Measurements from ENCODE around the gene BRICD5.

The BRICD5 gene

DNA sequence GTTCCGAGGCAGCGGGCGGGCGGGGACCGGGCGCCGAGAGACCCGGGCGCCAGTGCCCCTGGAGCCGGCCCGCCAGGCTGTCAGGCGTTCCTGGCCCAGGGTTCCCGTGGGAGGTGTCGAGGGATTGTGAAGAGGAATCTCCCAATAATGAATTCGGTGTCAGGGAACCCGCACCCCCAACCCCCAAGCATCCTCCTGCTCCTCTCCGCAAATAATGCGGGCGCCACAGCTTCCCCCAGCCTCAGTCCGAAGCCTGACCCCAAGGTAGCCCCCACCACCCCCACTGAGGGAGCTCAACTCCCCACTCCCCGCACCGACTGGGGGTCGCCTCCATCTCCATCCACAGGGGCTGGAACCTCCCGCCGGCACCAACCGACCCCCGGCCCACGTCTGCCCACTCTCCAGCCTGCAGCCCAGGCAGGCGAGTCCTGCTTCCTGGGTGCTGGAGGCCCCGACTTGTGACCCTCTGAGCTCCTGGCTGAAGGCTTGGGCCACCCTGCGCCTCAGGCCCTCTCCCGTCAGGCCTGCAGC is 13.6 kb downstream of the BRICD5 start:
- no peak for DNase-seq

- no peak for DNase-seq
Measured at GRCh38 chr16:2196162-2196980, 14.3 kb downstream of the BRICD5 start, which contains the start of gene CASKIN1. Gene CASKIN1 (minus strand): TSS chr16:2196605. CDS start chr16:2196432, 173 bp downstream.

DNA sequence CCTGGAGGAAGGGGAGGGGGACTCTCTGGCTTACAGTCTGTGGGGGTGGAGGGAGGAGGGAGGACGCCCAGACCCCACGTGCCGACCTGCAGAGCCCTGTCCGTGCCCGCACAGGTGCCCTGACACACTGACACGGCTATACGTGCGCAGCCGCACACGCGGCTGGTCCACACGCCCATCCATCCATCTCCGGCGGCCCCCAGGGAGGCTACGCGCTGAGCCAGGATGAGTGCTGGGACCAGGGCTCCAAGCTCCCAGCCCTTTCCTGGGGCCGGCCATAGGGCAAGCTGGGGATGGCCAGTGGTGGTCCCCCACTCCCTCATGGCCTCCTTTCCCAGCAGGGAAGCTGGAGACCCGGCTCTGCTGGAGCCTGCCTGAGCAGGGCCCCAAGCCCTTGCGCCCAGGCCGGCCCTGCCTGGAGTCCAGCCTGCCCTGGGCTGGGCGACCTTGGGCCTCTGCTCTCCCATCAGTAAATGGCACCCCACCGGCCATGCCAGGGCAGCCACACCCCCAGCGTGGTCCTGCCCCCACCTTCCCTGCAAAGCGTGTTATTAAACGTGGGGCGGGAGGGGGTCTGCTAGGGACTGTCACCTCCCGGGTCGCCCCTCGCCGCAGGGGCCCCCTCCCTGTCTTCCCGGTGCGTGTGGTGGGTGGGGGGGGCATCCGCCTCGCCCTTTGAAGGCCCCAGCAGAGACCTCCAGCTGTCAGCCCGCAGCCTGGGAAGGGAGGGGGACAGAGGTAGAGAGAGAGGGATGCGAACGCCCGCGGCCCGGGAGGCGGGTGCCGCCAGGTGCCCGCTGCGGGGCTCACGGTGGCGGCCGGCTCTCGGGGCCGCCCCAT is 15.1 kb downstream of the BRICD5 start:
- DNase-seq = no peak

- peak; percentile 20 for DNase-seq
Measured at GRCh38 chr16:2194852-2195321, 15.8 kb downstream of the BRICD5 start.

DNA sequence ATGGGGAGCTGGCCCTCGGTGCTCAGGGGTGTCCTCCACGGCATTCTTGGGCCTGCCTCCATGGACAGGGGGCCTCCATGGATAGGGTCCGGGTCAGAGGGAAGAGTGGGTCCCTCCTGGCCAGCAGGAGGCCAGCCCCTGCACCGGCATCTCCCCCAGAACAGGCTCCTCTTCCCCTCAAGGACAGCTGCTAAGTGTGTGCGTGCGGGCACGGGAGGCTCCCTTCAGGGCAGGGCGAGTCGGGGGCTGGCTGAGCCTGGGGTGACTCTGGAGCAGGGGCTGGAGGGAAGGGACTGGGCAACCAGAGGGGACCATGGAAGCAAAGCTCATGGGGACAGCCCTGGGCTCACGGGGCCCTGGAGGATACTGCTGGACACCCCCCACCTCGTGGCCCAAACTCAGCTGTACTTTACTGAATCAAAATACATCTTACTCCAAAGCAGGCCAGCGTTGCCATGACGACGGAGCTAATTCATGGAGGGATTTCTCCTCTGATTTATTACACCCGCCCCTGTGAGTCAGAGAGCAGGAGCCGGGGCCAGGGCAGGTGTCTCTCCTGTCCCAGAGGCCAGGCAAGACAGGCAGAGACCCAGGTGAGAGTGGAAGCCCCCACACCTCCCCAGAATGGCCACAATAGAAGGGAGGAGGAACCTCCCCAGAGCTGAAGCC is 16.4 kb downstream of the BRICD5 start:
- peak; percentile 45 for DNase-seq

DNA sequence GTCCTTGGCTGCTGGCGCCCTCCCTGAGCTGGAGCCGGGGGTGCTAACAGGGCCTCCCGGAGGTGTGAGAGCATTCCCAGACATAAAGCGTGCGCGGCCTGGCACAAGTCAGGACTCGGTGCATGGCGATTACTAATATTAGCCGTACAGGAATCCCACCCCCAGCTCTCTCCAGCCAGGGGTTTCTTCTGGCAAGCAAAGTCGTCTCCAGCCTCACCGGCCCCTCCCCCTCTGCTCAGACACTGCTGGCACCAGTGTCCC is 19.3 kb downstream of the BRICD5 start:
- DNase-seq = no peak

DNA sequence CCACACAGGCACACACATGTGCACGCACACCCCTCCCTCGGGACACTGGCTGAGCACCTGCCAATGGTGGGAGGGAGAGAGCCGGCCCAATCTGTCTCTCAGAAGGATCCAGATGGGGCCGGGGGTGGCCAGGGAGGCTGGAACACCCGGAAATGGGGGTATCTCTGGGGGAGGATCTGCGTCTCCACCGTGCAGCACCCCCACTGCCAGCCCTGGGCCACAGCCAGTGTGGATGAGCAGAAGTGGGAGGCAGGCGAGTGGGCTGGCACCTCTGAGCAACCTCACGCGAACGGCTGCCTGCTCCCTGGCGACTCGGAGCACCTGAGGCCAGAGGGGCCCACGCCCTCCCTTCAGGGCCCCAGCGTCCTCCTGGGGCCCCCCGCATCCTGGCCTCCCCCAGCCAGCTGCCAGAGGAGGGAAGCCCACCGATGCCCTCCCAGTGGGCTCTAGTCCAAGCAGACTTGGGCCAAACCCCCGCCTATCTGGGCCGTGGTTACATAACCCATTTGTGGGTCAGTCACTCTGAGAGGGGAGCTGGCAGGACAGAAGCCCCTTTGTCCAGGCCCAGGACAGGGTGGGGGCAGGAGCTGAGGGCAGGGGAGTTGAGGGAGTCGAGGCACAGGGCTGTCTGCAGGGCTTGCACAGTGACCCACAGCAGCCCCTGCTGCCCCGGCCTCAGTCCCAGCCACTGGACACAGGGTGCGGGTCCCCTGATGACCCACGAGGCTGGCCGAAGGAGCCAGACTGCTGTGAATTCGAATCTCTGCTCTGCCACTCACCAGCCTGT is 19.8 kb downstream of the BRICD5 start:
- no peak for DNase-seq

GRCh38 chr16:2190002-2190658 is 20.5 kb downstream of the BRICD5 start:
- no peak for DNase-seq

DNA sequence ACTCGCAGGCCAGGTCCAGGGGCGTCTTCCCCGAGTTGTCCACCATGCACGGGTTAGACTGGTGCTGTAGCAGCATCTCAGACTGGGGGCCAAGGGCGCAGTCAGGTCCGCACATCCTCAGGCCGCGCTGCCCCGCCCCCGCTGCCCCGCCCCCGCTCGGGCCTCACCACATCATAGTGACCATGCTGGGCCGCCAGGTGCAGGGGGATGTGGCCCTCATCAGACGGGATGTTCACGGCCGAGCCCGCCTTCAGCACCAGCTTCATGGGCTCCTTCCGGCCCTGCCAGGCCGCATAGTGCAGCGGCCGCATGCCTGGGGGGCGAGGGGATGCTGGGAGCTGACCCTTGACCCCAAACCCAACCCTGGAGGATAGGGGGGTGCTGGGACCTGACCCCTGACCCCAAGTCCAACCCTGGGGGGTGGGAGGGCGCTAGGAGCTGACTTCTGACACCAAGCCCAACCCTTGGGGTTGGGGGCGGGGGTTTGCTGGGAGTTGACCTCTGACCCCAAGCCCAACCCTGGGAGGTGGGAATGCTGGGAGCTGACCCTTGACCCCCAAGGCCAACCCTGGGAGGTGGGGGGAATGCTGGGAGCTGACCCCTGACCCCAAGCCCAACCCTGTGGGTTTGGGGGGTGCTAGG is 21.3 kb downstream of the BRICD5 start:
- no peak for DNase-seq

DNA sequence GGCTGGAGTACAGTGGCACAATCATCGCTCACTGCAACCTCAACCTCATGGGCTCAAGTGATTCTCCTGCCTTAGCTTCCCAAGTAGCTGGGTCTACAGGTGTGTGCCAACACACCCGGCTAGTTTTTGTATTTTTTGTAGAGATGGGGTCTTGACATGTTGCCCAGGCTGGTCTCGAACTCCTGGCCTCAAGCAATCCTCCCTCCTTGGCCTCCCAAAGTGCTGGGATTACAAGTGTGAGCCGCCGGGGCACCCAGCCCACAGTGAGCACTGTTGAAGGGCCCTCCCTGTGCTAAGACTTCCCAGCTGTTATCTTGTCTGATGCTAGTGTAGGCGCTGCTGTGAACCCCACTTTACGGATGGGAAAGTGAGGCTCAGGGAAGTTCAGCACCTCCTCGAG is 22.3 kb downstream of the BRICD5 start:
- DNase-seq = no peak

- no peak for DNase-seq
Measured at GRCh38 chr16:2187212-2187611, 23.5 kb downstream of the BRICD5 start.

DNA sequence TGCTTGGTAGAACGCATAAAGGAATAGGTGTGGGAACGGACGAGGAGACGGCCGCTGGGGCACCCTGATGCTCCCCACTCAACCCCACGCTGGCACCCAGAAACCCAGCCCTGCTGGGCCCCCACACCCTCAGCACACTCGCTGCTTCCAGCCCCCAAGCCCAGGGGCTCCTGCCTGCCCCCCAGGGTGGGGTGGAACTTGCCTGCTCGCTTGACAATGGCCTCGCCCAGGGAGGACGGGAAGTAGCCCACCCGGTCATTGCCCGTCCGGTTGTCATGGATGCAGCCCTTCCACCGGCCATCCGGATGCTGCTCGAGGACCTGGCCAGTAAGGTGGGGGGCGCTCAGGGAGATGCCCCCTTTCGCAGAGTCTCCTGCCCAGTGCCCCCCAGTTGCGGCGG is 24.2 kb downstream of the BRICD5 start:
- no peak for DNase-seq

DNA sequence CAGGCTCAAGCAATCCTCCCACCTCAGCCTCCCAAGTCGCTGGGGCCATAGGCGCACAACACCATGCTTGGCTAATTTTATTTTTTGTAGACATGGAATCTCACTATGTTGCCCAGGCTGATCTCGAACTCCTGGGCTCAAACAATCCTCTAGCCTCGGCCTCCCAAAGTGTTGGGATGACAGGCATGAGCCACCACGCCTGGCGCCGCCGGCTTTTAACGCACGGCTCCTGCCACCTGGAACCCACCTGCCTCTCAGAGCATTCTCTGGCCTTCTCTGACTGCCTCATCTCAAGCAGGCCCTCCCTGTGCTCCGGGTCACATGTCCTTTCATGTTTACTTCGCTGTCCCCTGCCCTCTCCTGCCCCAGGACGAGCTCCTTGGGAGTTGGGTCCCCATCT is 24.6 kb downstream of the BRICD5 start:
- no peak for DNase-seq

GRCh38 chr16:2184962-2185361 is 25.7 kb downstream of the BRICD5 start:
- no peak for DNase-seq

GRCh38 chr16:2184346-2184745 is 26.3 kb downstream of the BRICD5 start:
- DNase-seq = no peak

DNA sequence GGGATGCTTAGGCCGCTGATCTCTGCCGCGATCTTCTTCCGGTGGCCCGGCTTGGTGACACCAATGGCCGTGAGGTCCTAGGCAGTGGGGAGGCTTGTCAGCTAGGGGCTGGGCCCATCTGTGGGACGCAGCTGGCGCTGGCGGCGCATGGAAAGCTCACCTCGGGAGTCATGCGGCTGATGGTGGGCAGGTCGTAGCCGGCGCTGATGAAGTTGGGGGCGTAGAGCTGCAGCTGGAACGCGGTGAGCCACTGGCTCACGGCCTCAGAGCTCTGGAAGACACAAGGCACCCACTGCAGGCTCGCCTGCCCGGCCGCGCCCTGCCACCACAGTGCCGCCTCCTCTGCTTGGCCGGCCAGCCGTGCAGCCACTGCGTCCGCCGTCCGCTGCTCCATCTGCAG is 27.0 kb downstream of the BRICD5 start:
- DNase-seq = no peak

DNA sequence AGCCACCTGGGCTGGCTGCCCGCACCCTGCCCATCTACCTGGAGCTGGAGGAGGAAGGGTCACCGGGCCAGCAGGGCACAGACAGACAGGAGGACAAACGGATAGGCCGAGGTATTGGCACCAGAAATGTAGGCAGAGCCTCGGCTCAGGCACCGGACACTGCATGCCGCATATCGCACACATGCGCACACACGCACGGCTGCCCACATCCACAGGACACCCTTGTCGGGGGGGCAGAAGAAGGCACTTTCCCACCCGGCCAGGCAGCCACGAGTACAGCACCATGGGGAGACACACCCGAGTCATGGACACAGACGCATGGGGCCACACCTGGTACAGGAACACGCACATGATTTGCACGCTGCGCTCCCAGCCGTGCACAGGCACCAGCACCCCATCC is 28.7 kb downstream of the BRICD5 start:
- DNase-seq = no peak

DNA sequence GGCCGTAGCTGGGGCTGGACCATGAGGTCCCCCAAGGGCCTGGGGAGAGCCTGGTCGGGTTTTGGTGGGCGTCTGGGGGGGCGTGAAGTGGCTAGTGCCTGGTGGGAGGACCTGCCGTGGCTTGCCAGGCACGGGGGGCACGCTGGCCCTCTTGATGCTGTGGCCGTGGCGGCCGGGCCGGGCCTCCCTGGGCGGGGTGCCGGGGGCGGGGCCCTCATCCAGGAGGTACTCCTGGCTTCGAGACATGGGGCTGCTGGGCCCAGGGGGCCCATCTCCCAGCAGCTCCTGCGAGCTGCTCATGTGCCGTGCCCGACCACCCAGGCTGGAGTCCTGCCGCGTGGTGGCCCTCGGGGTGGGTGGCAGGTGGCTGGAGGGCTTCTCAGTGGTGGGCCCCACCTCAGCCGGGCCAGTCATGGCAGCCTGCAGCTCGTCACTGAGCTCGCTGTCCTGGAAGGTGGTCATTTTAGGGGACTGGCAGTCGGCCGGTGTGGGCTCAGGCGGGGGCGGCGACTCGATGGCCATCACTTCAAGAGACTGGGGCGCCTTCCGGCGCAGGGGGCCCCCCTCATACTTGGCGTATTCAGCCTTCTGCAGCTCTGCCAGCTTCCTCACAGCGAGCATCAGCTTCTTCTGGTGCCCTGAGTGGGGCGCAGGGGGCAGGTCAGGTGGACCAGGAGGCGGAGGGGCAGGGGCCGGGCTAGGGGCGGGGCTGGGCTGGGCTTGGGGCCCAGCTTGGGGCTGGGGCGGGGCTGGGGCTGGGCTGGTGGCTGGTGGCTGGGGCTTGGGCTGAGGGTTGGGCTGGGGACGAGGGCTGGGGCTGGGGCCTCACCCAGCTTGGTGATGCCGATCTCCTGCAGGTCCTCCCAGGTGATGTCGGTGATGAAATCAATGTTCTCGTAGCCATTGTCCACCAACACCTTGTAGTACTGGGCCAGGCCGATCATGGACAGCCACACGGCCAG is 29.4 kb downstream of the BRICD5 start:
- no peak for DNase-seq

DNA sequence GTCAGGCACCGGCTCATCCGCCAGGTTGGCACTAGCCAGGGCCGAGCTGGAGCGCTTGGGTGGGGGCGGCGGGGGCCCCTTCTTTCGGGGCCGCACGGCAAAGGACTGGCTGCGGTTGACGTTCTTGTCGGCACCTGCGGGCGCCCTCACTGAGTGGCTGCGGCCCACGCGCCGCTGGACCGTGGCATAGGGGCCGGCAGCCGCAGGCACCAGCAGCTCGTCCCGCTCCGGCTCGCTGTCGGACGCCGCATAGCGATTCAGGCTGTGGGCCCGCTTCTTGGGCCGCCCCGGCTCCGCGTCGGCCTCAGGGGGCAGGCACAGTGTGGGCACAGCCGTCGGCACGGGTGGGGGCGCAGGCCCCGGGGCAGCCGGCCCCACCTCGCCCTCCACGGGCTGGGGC is 30.2 kb downstream of the BRICD5 start:
- no peak for DNase-seq

GRCh38 chr16:2179576-2179975 is 31.1 kb downstream of the BRICD5 start:
- no peak for DNase-seq

Measured in fibroblast of skin of right quadriceps (primary cell).